Cardiac septum (tissue), 1 donor: ENCODE results near the gene PRELID3B. TPM values are rescaled to one million over a fixed set of nuclear protein-coding genes. Genes with fewer than 3 reads are reported as not detected.
A peak's percentile ranks its signal among the peaks of the same experiment; 100 is the strongest.

Experiments
- DNase-seq: peaks from one replicate; pipeline ENCODE4 v3.0.0-alpha.2; 2020; ENCODE audit warnings: low spot score
- intact Hi-C: fragments of 100-400 bp; cut with DNase I; formaldehyde crosslinking; loops from one replicate; pipeline ENCODE4 v1.14.0; 2022
- long read RNA-seq: library from polyadenylated mRNA; unstranded; transcript quantifications from one replicate; pipeline ENCODE4 v2.0.0, GENCODE V29; 2021
- total RNA-seq: library from RNA; stranded (reverse); fragmentation: NEBNext Ultra II Directional; extraction: Animal tissue kit (Norgen Biotek cat#: 25700); gene quantifications from one replicate; pipeline ENCODE4 v1.2.1, GENCODE V29; 2021
- donor health status: DM: no; HTN: no; CAD: no.

PRELID3B gene
- 41.4 TPM for total RNA-seq
- long read RNA-seq, transcript PRELID3B-201 (6 exons, 2,626 nt), result major isoform, 88 of 93 reads
- long read RNA-seq, partial matches to known transcripts, result 0 of 93 reads
- long read RNA-seq, other reads (novel, unspliced or antisense), result 1 of 93 reads

DNA sequence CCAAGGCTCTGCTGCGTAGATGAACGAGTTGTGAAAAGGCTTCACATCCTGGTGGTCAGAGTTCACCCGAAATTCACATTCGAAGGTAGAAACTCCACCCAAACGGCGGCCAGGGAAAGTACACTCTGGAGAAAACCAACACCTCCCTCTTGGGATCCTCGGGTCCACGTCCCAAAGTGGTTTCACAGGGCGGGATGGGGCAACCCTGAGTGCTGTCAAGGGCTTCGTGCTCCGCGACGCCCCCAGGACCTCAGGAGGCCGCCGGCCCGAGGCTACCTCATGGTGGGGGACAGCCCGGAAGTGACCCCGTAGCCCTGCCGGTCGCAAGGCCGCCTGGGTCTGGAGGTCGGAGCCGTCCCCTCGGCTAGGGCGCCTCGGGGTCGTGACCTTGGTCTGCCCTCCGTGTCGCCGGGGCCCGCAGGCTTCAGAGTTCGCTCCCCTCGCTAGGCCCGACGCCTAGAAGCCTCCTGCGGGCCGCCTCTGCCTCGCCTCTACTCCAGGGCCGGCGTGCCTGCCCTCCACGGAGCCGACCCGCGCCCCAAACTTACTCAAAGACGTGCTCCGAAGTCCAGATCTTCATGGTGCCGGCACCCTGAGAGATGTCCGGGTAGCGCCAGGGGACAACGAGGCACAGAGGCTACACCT, at the start of gene PRELID3B:
PRELID3B (minus strand) TSS at position 636 of the 645 bp plus-strand sequence; CDS start at position 580, 56 bp downstream.
- intact Hi-C loops, result loop anchor here (1.0 to 2.0 kb wide), 2 partner anchors 10 to 151 kb away; partner anchors contain the start of gene ATP5F1E
- no peak for DNase-seq

DNA sequence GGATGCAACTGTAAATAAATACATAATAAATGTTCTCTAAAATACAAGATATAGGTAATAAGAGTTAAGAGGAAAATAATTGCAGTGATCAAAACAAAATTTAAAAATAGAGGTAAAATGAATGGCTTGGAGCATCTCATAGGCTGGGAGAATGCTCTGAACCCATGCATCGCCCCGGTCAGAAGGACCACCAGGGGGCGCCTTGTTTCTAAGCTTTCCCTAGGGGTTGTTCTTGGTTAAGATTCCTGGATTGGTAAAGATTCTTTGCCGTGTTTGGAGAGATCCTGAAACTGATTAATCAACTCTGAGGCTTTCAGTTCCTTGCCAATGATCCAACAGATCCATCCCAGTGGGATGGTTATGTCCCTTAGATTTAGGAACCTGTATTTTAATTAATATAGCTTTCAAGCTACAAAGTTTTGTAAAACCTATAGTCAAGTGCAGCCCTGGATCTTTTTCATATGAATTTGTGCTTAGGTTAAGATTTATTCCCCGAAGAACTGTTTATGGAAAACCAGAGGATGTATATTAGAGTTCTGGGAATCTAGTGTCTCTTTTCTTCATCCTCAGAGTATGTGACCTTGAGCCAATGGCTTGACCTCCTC, 45.3 kb upstream of the PRELID3B start:
- intact Hi-C loops, result loop anchor here (1.0 to 5.0 kb wide), 3 partner anchors 119 to 216 kb away; no protein-coding TSS in a partner anchor
- peak; percentile 90 for DNase-seq

DNA sequence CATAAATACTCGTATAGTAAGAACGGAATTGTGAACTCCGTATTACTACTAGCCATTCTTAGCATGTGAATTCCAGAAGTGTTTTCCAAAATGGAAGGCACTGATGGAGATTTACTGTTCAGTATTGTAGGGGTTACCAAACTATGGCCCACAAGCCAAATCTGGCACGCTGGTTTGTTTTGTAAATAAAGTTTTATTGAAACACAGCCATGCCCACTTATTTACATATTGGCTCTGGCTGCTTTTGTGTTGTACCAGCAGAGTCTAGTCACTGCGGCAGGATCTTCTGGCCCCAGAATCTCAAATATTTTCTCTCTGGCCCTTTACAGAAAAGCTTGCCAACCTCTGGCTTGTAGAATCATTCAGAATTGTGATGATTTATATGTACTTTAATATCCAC, 44.3 kb upstream of the PRELID3B start:
- DNase-seq, result no peak
- intact Hi-C loops, result loop anchor here (5.0 kb wide), 1 partner anchor 215 kb away; no protein-coding TSS in a partner anchor

DNA sequence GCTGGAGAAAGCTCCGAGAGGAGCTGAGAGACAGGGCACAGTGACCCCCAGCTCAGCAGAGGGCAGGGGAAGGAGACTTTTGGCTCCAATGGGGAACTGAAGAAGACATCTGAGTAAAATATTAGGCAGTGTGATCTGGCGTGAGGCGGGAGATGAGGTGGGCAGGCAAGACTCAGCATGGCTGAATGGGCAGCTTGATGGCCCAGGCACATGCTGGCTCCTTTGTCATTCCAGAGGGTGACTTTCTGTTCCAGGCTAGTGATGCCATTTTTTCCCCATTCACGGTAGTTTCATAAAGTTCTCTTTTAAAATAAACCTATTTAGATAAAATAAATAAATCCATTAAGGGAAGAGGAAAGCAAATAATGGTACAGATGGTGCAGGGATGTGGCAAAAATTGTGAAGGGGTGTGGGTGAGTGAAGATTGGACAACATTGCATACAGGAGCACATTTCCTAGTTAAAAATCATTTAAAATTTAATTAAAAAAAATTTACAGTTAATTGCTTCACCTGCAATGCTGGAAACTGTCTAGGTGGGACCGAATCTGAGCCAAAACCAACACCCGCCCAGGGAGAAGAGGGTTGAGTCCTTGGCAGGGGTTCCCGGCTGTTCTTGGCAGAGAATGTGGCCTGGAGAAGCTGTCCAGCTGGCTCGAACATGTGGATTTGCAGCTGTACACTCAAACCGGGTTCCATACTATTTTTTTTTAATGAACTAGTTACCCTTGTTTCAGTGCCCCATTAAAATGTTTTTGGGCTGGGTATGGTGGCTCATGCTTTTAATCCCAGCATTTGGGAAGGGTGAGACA, 41.7 kb upstream of the PRELID3B start:
- intact Hi-C loops, result no loop called here
- DNase-seq, result no peak

DNA sequence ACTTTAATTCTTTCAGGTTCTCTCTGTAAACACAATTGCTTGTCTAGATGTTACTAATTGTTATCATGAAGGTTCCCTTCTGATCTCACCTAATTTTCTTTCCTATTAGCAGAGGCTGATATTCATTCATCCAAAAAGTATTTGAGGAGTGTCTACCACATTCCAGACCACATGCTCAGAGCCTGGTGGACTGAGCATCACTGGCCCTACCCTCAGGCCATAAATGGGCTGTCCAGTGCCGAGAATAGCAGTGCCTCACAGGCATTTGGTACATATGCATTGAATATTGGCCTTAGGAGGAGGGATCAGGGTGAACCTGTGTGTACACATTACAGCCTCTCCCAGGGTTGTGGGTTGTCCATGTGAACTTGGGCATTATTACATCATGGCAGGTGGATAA, 40.4 kb upstream of the PRELID3B start:
- intact Hi-C loops, result no loop called here
- DNase-seq, result no peak

DNA sequence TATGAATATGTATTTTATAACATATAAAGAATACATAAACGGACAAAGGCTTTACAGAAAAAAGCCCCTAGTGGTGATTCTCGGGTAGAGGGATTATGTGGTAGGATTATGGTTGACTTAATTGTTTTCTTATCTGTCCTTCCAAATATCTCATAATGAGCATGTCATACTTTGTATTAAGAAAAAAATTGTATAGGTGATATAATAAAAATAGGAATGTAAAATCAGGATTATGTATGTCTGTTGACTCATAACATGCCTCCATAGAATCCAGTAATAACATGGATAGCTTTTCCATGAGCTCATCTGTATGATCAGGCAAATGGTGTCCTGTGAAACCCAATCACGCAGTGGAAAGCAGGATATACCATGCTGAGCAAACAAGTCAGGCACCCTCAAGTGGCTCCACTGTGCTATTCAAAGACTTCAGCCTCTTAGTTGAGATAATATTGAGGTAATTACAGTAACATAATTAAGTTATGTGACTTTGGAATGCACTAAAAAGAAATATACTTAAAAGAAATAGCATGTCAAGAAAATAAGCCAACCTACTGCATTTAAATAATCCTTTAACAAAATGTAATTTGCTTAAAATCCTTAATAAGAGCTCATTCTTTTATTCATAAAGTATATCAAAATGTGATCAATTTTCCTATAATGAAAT, 39.6 kb upstream of the PRELID3B start:
- intact Hi-C loops, result no loop called here
- DNase-seq, result no peak

DNA sequence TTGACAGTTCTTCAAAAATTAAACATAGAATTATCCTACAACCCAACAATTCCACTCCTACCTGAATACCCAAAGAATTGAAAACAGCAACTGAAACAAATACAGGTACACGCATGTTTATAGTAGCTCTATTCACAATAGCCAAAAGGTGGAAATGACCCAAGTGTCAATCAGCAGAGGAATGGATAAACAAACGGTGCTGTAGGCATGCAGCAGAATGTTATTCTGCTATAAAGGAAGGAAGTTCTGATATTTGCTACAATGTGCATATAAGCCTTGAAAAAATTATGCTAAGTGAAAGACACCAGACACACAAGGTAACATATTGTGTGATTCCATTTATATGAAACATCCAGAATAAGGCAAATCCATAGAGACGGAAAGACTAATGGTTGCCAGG, 38.5 kb upstream of the PRELID3B start:
- intact Hi-C loops, result no loop called here
- DNase-seq, result no peak

DNA sequence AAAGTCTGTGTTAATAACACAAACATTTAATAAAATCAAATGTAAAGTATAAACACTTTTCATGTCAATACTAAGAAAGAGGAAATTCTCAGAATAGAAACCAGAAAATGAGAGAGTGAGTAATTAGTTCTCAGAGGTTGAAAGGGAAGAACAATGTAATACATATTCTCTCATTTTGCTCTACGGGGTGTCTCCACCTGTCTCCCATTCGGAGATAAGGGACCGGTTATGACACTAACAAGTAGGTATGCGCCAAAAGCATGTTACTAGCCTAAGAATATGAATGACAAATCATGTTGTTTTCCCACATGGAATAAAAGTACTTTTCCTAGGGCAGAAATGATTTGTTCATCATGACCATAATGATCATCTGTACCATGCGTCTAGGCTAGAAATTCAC, 35.6 kb upstream of the PRELID3B start:
- DNase-seq, result no peak
- intact Hi-C loops, result no loop called here

DNA sequence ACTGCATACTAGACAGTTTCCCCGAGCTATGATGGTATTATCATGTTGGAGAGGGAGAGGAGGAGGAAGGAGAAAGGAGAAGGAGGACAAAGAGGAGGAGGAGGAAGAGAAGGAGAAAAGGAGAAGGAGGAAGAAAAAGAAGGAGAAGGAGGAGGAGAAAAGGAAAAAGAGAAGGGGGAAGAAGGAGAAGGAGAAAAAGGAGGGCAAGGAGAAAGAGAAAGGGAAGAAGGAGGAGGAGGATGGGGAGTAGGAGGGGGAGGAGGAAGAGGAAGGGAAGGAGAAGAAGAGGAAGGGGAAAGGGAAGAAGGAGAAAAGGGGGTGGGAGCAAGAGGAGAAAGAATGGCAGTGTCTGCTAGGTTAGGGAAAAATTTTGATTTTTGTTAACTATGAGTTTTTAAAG, 35.1 kb upstream of the PRELID3B start:
- intact Hi-C loops, result no loop called here
- DNase-seq, result no peak

DNA sequence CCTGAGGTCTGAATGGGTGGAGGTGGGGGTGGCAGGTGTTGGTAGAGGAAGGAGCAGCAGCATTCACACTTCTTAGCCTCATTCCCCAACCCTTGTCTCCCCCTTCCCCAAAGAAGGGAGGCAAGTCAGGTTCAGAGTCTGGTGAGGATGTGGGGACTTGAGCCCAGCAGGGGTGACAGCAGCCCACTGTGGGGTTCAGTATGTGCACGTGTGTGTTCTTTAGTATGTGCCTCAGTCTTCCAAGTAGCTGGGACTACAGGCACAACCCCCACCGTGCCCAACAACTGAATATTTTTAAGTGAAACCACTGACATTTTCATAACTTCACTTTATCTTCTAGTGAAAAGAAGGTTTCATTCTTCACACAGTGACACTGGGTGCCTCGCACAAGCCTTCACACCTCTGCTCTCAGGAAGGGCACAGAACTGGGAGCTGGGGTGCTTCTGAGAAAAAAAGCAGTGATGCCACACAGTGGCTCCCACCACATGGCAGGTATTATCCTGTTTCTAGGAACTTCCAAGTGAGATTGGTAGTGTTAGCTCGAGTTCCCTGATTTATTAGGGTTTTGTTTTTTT, 33.4 kb upstream of the PRELID3B start:
- intact Hi-C loops, result no loop called here
- no peak for DNase-seq

DNA sequence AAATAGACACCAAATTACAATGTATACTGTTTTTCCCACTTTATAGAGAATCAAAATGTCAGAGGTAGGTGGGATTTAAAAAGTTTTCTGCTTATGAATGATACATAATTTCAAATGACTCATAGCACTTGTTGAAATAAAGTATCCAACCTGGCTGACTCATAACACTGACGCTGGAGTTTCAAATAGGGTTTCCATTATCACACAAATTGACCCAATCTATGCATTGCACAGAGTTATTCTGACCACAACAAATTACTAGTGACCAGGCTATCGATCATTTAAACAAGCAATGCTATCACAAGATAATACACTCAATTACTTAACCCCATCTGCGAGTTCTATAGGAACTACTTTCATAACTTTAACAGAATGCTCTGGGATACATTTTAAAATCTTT, 31.9 kb upstream of the PRELID3B start:
- no peak for DNase-seq
- intact Hi-C loops, result no loop called here

DNA sequence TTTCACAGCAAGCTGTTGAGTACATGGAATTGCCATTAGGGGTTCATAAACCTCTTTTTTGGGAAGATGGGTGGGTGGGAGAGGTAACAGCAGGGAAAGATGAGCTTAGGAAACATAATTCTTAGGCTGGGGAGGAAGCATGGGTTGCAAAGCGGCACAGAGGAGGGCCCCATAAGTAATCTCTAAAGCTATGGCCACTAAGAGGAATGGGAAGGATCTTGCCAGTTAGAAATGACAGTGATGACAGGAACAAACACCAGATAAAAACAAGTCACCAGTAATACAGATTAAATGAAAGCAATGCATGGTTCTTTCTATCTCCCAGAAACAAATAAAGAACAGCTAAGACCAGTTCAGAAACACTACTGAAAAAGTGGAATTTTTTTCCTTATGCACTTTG, 31.0 kb upstream of the PRELID3B start:
- DNase-seq, result no peak
- intact Hi-C loops, result no loop called here

DNA sequence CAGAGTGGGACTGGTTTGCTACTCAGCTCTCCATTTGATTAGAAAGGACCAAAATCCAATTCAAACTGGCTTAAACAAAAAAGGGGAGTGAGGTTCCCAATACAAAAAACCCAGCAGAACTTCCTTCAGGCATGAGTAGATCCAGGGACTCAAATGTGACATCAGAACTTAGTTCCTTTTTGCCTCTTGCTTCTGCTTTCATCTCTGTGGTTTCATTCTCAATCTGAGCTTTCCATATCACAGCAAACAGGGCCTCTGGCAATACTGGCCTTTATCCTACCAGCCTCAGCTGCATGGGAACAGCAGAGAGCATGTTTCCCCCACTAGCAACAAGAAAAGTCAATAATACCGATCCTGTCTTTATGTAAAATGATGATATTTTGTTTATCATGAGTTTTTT, 28.6 kb upstream of the PRELID3B start:
- no peak for DNase-seq
- intact Hi-C loops, result no loop called here

DNA sequence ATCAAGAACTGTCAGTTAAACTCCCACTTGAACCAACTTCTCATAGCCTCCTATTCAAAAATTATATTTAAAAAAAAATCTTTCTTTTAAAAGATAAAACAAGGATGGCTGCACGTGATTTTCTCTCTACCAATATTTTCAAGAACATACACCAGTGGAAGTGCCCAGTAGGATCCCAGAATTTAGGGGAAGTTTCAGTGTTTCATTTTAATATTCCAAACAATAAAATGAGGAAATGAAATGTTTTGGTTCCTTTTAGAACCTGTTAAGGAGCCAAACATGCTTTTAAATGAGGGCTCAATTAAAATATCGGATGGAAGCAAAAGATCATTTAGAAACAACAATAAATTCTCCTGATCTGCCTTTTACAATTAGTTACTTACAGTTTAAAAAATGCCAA, 26.4 kb upstream of the PRELID3B start:
- DNase-seq, result no peak
- intact Hi-C loops, result loop anchor here (10.0 kb wide), 1 partner anchor 336 kb away; no protein-coding TSS in a partner anchor

DNA sequence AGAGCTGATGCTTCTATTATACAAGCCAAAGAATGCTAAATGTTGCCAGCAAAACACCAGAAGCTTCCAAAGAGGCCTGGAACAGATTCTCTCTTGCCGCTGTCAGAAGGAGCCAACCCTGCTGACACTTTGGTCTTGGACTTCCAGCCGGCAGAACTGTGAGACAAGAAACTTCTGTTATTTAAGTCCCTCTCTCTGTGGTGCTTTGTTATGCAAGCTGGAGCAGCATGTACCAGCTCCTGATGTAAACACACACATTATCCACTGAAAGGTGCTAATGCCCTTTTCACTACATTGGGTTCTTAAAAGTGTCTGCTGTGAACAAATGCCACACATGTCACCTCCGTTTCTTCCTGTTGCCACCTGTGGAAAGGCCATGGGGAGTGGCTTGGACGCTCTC, 25.9 kb upstream of the PRELID3B start:
- intact Hi-C loops, result loop anchor here (10.0 kb wide), 1 partner anchor 336 kb away; no protein-coding TSS in a partner anchor
- no peak for DNase-seq

DNA sequence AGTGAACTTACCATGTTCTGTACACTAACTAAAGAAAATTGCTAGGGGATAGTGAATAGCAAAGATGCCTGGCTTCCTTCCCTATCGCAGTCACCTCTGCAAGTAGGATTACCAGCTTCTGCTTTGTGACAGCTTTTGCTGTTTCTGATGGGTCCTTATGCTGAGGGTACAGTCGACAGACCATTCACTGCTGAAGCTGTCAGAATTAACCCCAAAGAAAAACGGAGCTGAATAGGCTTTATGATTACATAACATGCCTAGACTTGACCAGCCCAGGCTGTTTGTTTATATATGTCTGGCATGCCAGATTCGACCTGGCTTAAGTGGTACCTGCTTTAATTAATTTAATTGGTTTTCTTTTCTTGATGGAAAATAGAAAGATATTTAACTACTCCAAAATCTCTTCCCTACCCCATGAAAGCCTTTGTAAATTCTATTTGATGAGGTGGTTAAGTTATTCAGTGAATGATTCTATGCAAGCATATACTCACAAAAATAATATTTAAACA, 21.7 kb upstream of the PRELID3B start:
- intact Hi-C loops, result loop anchor here (10.0 kb wide), 1 partner anchor 341 kb away; no protein-coding TSS in a partner anchor

DNA sequence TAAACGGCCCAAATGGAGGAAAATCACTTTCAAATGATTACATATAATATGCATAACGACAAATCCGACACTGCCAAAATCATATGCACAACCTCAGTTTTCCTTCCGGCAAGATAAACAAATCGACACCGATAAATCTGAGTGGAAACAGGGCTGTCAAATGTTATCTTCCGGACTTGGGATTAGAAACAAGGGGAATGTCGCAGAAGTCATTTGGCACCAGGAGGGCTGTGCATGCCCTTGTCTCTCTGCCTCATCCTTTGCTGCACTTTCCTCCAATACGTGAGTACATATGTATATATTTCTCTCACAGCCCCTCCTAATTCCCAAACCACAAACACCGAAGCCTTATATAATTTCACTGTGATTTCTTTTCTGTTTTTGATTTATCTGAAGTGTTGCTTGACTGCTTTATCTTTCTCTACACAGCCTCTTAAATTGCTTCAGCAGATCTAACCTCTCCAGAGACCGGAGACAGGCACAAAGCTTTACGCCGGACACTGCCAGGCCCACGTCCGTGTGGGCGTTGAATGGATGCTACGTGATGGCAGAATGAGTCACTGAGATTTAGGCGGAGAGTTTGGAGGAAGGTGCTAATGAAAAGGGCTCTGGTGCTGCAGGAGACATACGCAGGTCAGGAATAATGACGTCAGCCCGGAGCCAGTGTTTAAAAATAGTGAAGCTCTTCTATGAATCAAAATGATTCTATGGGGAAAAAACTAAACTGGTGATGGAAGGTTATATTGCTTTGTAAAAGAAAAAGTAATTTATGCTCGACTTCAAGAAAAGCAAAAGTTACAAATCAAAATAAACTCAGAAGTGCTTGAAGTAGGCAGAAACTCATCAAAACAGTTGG, 21.0 kb upstream of the PRELID3B start:
- peak; percentile 86 for DNase-seq
- intact Hi-C loops, result loop anchor here (10.0 kb wide), 1 partner anchor 341 kb away; no protein-coding TSS in a partner anchor

More for the DNA sequence above, 21.7 kb upstream of the PRELID3B start:
- no peak for DNase-seq

DNA sequence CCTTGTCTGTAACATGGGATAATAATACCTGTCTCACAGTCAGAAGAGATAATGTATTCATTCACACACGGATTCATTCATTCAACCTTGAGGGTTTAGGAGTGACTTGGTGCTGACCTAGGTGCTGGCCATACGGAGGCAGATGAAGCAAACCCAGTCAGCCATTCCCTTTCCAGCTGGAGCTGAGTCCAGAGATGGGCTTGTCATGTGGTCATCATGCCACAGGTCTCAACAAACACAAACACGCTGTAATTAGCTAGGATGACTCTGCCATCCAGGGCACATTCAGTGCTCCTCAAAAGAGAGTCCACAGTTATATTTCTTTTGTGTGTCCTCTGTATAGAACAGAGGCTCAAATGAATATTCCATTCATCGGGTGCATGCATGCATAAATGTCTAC, 19.5 kb upstream of the PRELID3B start:
- no peak for DNase-seq
- intact Hi-C loops, result loop anchor here (10.0 kb wide), 1 partner anchor 343 kb away; no protein-coding TSS in a partner anchor
